Naive thymus-derived CD4-positive, alpha-beta T cell (primary cell): ENCODE results near the gene ZNF362. TPM values are rescaled to one million over a fixed set of nuclear protein-coding genes. Genes with fewer than 3 reads are reported as not detected.

ENCODE experiments used
- ATAC-seq: fragments of 150-1000 bp; cut with Tn5 transposase; 2 replicates; pipeline ENCODE4 v1.10.0; 2021; ENCODE audit warnings: mild to moderate bottlenecking, moderate library complexity
- CTCF ChIA-PET: fragments of 350-600 bp; sonication (Branson Sonifier 250); formaldehyde crosslinking; loops from one replicate; lab custom pipeline; 2021; ENCODE audit warnings: antibody characterized with exemption; lab: Charles Lee
- POLR2A ChIA-PET: fragments of 350-600 bp; sonication (Branson Sonifier 250); formaldehyde crosslinking; loops from one replicate; lab custom pipeline; 2021; ENCODE audit warnings: antibody characterized with exemption, inconsistent platforms; lab: Charles Lee
- DNase-seq, 9 donors: peaks; one replicate each; pipeline versions ENCODE4 v3.0.0 to v3.0.0-alpha.2; 2020 to 2022; ENCODE audit warnings: mixed read lengths in 1 of 9
- H3K27ac ChIP-seq: one replicate; pipeline ENCODE4 v1.7.0; 2013; ENCODE audit warnings: mild to moderate bottlenecking, low read depth, low read length, moderate library complexity
- H3K27me3 ChIP-seq, 2 donors: one replicate each; pipeline ENCODE4 v1.7.0; 2013; ENCODE audit warnings: low read length in 2 of 2, mild to moderate bottlenecking in 2 of 2, moderate library complexity in 2 of 2; ENCODE audit not compliant: control insufficient read depth in 2 of 2, insufficient read depth in 2 of 2
- H3K36me3 ChIP-seq, 3 experiments: 1 replicate in 2 of 3; 2 replicates in 1 of 3; pipeline ENCODE4 v1.7.0; 2013; ENCODE audit warnings: low read length in 3 of 3, mild to moderate bottlenecking in 3 of 3, moderate library complexity in 1 of 3; ENCODE audit not compliant: insufficient read depth in 3 of 3, control insufficient read depth in 2 of 3
- H3K4me1 ChIP-seq, 2 donors: one replicate each; pipeline ENCODE4 v1.7.0; 2013; ENCODE audit warnings: low read length in 2 of 2, mild to moderate bottlenecking in 2 of 2, moderate library complexity in 1 of 2; ENCODE audit not compliant: control insufficient read depth in 2 of 2, insufficient read depth in 2 of 2
- H3K4me3 ChIP-seq: 2 replicates; pipeline ENCODE4 v1.7.0; 2013; ENCODE audit warnings: mild to moderate bottlenecking, low read length
- H3K9me3 ChIP-seq, 3 experiments: 1 replicate in 2 of 3; 2 replicates in 1 of 3; pipeline ENCODE4 v1.7.0; 2013; ENCODE audit warnings: low read length in 3 of 3; ENCODE audit not compliant: control insufficient read depth in 2 of 3
- H3K27ac Mint-ChIP-seq, 9 donors: one replicate each; pipeline ENCODE4 v1.8.0; 2020 to 2022; ENCODE audit warnings: mixed read lengths in 9 of 9, mild to moderate bottlenecking in 8 of 9, moderate library complexity in 5 of 9, inconsistent platforms in 2 of 9
- H3K27me3 Mint-ChIP-seq, 5 donors: one replicate each; pipeline ENCODE4 v1.8.0; 2021 to 2022; ENCODE audit warnings: mixed read lengths in 5 of 5, mild to moderate bottlenecking in 1 of 5
- H3K36me3 Mint-ChIP-seq, 5 donors: one replicate each; pipeline ENCODE4 v1.8.0; 2020 to 2022; ENCODE audit warnings: mixed read lengths in 5 of 5, mild to moderate bottlenecking in 3 of 5, inconsistent platforms in 1 of 5
- H3K4me1 Mint-ChIP-seq, 7 donors: one replicate each; pipeline ENCODE4 v1.8.0; 2020 to 2022; ENCODE audit warnings: mixed read lengths in 7 of 7, mild to moderate bottlenecking in 3 of 7, inconsistent platforms in 1 of 7
- H3K4me3 Mint-ChIP-seq, 10 donors: one replicate each; pipeline ENCODE4 v1.8.0; 2020 to 2022; ENCODE audit warnings: mild to moderate bottlenecking in 10 of 10, mixed read lengths in 10 of 10, moderate library complexity in 6 of 10, inconsistent platforms in 2 of 10
- H3K9me3 Mint-ChIP-seq, 11 donors: one replicate each; pipeline ENCODE4 v1.8.0; 2020 to 2022; ENCODE audit warnings: mixed read lengths in 11 of 11, mild to moderate bottlenecking in 4 of 11, inconsistent platforms in 1 of 11, moderate library complexity in 1 of 11
- intact Hi-C, 2 donors: fragments of 100-400 bp; cut with micrococcal nuclease; formaldehyde crosslinking; loops; one replicate each; pipeline ENCODE4 v1.15.1; 2023
- polyA plus RNA-seq, 2 donors: library from polyadenylated mRNA; unstranded; fragments of 300-500 nt; fragmentation: Illumina TruSeq; gene quantifications; one replicate each; pipeline ENCODE4 v1.2.3, GENCODE V29; 2021
- total RNA-seq, 6 experiments: library from RNA in 5 of 6; stranded (reverse) in 5 of 6; gene quantifications; 1 replicate in 5 of 6; 2 replicates in 1 of 6; pipeline ENCODE4 v1.2.3 and lab custom pipeline; 2021 to 2026

Gene ZNF362
- total and polyA plus RNA-seq, 7 experiments from 2014 or later, result 17.2 to 30.5 (median 27.0) TPM

DNA sequence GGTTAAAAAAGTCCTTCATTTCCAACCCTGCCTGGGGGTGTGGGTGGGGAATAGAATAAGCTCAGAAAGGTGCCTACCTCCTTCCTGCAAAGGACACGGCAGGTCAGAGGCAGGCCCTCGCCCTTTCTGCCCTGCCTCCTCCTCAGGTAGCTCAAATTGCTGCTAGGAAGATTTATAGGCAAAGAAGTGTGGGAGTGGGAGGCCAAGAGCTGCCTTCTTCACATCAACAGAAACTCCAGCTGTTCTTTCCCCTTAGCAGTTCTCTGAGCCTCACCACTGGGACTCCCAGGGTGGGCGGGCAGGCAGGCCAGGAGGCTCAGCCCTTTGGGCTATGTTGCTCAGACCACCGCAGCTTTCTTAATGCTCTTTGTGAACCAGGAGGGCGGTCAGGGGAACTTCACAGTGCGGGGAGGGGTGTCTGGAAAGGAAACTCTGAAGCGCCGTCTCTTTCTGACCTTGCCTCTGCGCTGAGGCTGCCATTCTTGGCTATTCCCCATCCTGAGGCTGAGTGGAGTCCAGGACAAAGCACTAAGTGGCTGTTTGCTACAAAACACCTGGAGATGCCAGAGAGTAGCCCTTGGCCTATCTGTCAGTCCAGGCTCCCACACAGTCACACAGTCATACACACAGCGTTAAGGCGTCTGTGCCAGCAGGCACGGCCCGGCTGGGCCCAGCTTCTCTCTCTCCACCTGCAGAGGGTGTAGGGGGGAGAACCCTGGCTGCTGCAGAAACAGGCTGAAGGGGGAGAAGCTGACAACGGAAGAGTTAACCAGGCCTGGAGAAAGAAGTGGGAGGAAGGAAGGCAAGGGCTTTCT lies 67.6 kb downstream of the ZNF362 start:
- Histone ChIP-seq H3K4me3 (no peak overlapping the region), H3K36me3 (peaks cover 24 to 58% (median 26%) of the 10 kb centered on the region in 3 experiments), H3K27me3 (no peaks in the 10 kb centered on the region), H3K9me3 (no peaks in the 10 kb centered on the region), H3K27ac (no peak overlapping the region), H3K4me1 (no peaks in the 10 kb centered on the region)
- Mint-ChIP-seq H3K9me3 (no peaks in the 10 kb centered on the region), H3K4me3 (no peak overlapping the region), H3K36me3 (peaks cover 12 to 25% (median 15%) of the 10 kb centered on the region in 5 donors), H3K4me1 (peaks cover 0 to 4% (median 0%) of the 10 kb centered on the region in 7 donors), H3K27me3 (no peaks in the 10 kb centered on the region), H3K27ac (no peak overlapping the region)
- intact Hi-C loops, result no loop called here
- DNase-seq (no peak), ATAC-seq (no peak)
- POLR2A ChIA-PET, result no interaction called here
- CTCF ChIA-PET, result no interaction called here

DNA sequence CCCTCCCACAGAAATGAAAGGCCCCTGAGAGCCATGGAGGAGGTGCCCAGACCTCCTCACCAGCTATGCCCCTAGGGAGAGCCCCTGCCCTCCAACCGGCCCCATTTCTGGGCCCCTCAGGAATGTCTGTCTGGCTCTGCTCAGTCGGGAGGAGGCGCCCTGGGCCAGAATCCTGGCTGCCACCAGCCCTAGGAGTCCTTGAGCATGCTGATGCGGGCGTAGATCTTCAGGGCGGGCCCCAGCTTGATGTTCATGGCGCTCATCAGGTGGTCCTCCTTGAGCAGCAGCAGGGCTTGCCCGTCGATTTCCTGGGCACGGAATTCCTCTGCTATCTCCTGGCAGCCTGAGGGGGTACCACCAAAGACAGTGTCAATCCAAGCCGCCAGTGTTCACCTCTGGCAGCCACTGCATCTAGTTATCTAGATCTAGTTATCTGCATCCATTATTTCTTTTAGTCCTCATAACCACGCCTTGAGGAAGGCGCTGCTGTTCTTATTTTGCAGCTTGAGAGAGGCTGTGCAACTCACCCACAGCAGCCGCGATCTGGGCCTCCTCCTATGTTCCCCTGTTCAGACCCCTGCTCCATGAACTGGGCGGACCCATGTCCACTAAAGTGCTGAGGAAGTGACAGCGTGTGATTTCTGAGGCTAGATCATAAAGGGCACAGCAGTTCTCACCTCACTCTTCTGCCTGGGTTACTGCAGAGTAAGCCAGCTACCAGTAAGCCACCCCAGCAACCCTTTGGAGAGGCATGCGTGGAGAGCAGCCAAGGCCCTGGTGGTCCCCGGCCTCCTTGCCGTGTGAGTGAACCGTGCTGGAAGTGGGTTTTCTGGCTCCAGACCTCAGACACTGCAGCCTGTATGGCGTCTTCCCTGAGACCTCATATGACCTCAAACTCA lies 68.6 kb downstream of the ZNF362 start:
- peaks cover 0 to 4% (median 0%) of the 10 kb centered on the region in 7 donors for H3K4me1 Mint-ChIP-seq
- no peak overlapping the region for H3K27ac Mint-ChIP-seq
- H3K36me3 ChIP-seq, result peaks cover 28 to 69% (median 36%) of the 10 kb centered on the region in 3 experiments
- no peak for ATAC-seq
- ChIA-PET CTCF (no interaction called here), POLR2A (no interaction called here)
- H3K4me3 ChIP-seq, result no peak overlapping the region
- H3K9me3 Mint-ChIP-seq, result no peaks in the 10 kb centered on the region
- no peaks in the 10 kb centered on the region for H3K9me3 ChIP-seq
- H3K4me1 ChIP-seq, result no peaks in the 10 kb centered on the region
- no peaks in the 10 kb centered on the region for H3K27me3 ChIP-seq
- no peak for DNase-seq
- no peak overlapping the region for H3K4me3 Mint-ChIP-seq
- peaks cover 20 to 35% (median 22%) of the 10 kb centered on the region in 5 donors for H3K36me3 Mint-ChIP-seq
- intact Hi-C loops, result no loop called here
- no peaks in the 10 kb centered on the region for H3K27me3 Mint-ChIP-seq
- no peak overlapping the region for H3K27ac ChIP-seq

DNA sequence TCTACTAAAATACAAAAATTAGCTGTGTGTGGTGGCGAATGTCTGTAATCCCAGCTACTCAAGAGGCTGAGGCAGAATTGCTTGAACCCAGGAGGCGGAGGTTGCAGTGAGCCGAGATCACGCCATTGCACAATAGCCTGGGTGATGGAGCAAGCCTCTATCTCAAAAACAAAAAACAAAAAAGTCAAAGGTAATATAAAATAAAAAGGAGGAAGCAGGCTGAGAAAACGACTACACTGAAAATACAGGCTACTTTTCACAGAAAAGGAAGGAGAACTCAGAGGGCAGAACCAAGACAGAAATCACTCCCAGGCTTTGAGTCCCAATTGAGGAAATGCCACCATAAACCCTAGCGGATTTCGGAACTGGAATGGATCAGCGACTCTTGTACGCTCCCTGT lies 70.5 kb downstream of the ZNF362 start:
- DNase-seq (no peak), ATAC-seq (peak; percentile 22)
- H3K36me3 ChIP-seq, result peaks cover 28 to 87% (median 49%) of the 10 kb centered on the region in 3 experiments
- CTCF ChIA-PET, result no interaction called here
- H3K4me3 Mint-ChIP-seq, result no peak overlapping the region
- H3K27ac ChIP-seq, result no peak overlapping the region
- H3K4me1 ChIP-seq, result no peaks in the 10 kb centered on the region
- H3K27me3 ChIP-seq, result no peaks in the 10 kb centered on the region
- POLR2A ChIA-PET, result no interaction called here
- H3K4me1 Mint-ChIP-seq, result peaks cover 0 to 4% (median 0%) of the 10 kb centered on the region in 7 donors
- no peaks in the 10 kb centered on the region for H3K9me3 Mint-ChIP-seq
- peaks cover 21 to 40% (median 24%) of the 10 kb centered on the region in 5 donors for H3K36me3 Mint-ChIP-seq
- H3K9me3 ChIP-seq, result no peaks in the 10 kb centered on the region
- intact Hi-C loops, result no loop called here
- no peak overlapping the region for H3K27ac Mint-ChIP-seq
- H3K4me3 ChIP-seq, result no peak overlapping the region
- no peaks in the 10 kb centered on the region for H3K27me3 Mint-ChIP-seq

DNA sequence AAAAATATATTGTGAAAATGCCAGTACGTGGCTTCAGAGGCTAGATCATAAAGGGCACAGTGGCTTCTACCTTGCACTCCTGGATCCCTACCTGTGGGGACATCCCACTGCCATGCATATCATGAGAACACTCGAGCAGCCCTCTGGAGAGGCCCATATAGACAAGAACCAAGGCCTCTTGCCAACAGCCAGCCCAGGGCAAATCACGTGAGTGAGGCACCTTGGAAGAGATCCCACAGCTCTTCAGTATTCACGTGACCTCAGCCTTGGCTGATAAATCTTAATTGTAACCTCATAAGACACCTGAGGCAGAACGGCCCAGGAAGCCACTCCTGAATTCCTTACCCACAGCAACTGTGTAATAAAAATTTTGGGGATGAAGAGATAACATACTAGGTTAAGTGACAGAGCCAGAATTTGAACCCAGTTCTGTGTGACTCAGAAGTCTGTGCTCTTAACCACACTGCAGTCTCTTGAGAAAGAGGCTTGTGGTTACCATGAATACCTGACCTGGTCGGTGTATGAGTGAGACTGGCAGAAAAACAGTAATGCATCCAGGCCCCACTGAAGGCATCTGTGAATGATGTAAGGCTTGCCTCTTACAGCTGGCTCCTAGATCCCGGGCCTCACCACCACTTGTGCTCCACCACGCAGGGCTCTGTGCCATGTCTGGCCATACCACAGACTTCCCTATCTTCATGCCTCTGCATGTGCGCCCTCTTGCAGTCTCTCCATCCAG lies 71.5 kb downstream of the ZNF362 start:
- intact Hi-C loops, result no loop called here
- CTCF ChIA-PET, result no interaction called here
- Mint-ChIP-seq H3K27ac (no peak overlapping the region), H3K36me3 (peaks cover 21 to 48% (median 25%) of the 10 kb centered on the region in 5 donors), H3K4me3 (no peak overlapping the region), H3K27me3 (no peaks in the 10 kb centered on the region), H3K9me3 (no peaks in the 10 kb centered on the region), H3K4me1 (peaks cover 0 to 10% (median 0%) of the 10 kb centered on the region in 7 donors)
- no peaks in the 10 kb centered on the region for H3K4me1 ChIP-seq
- peaks cover 28 to 97% (median 49%) of the 10 kb centered on the region in 3 experiments for H3K36me3 ChIP-seq
- no peaks in the 10 kb centered on the region for H3K9me3 ChIP-seq
- H3K27me3 ChIP-seq, result no peaks in the 10 kb centered on the region
- ATAC-seq (peak; percentile 31), DNase-seq (no peak)
- H3K4me3 ChIP-seq, result no peak overlapping the region
- no peak overlapping the region for H3K27ac ChIP-seq
- POLR2A ChIA-PET, result no interaction called here

DNA sequence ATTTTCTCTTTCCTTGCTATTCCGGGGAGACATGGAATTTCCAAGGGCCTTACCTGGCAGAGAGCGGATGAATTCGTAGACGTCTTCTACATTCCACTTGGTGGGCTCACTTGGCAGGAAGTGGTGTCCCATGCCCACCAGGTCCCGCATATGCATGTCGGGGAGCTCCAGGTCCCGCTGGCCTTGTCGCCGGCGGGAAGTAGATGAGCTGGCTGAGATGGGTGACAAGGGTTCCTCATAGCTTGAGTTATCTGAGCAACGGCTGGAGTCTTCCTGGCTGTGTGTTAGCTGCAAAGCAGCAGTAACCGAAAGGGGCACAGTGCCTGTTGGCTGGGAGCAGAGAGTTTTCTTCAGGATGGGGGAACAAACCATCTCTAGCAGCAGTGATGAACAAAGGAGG lies 72.5 kb downstream of the ZNF362 start:
- peak overlapping the region in 1 of 9 donors; percentile 19 for H3K27ac Mint-ChIP-seq
- intact Hi-C loops, result no loop called here
- Histone ChIP-seq H3K4me3 (no peak overlapping the region), H3K9me3 (no peaks in the 10 kb centered on the region), H3K4me1 (no peaks in the 10 kb centered on the region), H3K27ac (no peak overlapping the region), H3K27me3 (no peaks in the 10 kb centered on the region), H3K36me3 (peaks cover 28 to 100% (median 49%) of the 10 kb centered on the region in 3 experiments)
- H3K4me3 Mint-ChIP-seq, result no peak overlapping the region
- no peak for DNase-seq
- POLR2A ChIA-PET, result interaction anchor here (0.5 kb wide), 1 partner anchor 225 kb away, joined by 3 read pairs; no protein-coding TSS in a partner anchor
- CTCF ChIA-PET, result no interaction called here
- peaks cover 22 to 50% (median 25%) of the 10 kb centered on the region in 5 donors for H3K36me3 Mint-ChIP-seq
- no peak for ATAC-seq
- no peaks in the 10 kb centered on the region for H3K27me3 Mint-ChIP-seq
- H3K4me1 Mint-ChIP-seq, result peaks cover 0 to 11% (median 0%) of the 10 kb centered on the region in 7 donors
- H3K9me3 Mint-ChIP-seq, result no peaks in the 10 kb centered on the region
